Activated CD4-positive, alpha-beta T cell treated with anti-CD3 and anti-CD28 coated beads for 36 hours (primary cell): ENCODE data around the gene SLC29A1. TPM values are rescaled to one million over a fixed set of nuclear protein-coding genes. Genes with fewer than 3 reads are reported as not detected.

Experiments used
- ATAC-seq: fragments of 200-7000 bp; cut with Tn5 transposase; one replicate; pipeline ENCODE4 v1.10.0; 2021; ENCODE audit warnings: mild to moderate bottlenecking, moderate library complexity
- CTCF ChIA-PET: fragments of 350-600 bp; sonication (Branson Sonifier 250); formaldehyde crosslinking; loops from one replicate; lab custom pipeline; 2021; ENCODE audit warnings: antibody characterized with exemption; lab: Charles Lee
- POLR2A ChIA-PET: fragments of 350-600 bp; sonication (Branson Sonifier 250); formaldehyde crosslinking; loops from one replicate; lab custom pipeline; 2021; ENCODE audit warnings: antibody characterized with exemption, inconsistent platforms; lab: Charles Lee
- DNase-seq: peaks from one replicate; pipeline ENCODE4 v3.0.0-alpha.2; 2020
- H3K27ac Mint-ChIP-seq: one replicate; pipeline ENCODE4 v1.8.0; 2021; ENCODE audit warnings: mixed read lengths
- H3K27me3 Mint-ChIP-seq: one replicate; pipeline ENCODE4 v1.8.0; 2021; ENCODE audit warnings: mixed read lengths
- H3K36me3 Mint-ChIP-seq: one replicate; pipeline ENCODE4 v1.8.0; 2021; ENCODE audit warnings: low read depth, mixed read lengths
- H3K4me1 Mint-ChIP-seq: one replicate; pipeline ENCODE4 v1.8.0; 2021; ENCODE audit warnings: mixed read lengths
- H3K4me3 Mint-ChIP-seq: one replicate; pipeline ENCODE4 v1.8.0; 2021; ENCODE audit warnings: mild to moderate bottlenecking, moderate library complexity, mixed read lengths
- H3K9me3 Mint-ChIP-seq: one replicate; pipeline ENCODE4 v1.8.0; 2021; ENCODE audit warnings: low read depth, mixed read lengths
- intact Hi-C, 2 experiments: fragments of 100-400 bp; cut with DNase I in 1 of 2; cut with micrococcal nuclease in 1 of 2; formaldehyde crosslinking; loops; one replicate each; pipeline versions ENCODE4 v1.14.2 to v1.15.1; 2022 to 2024; cut with DNase I, micrococcal nuclease
- total RNA-seq, 2 experiments: library from RNA; stranded (reverse); gene quantifications; one replicate each; pipeline ENCODE4 v1.2.3, GENCODE V29; 2021

SLC29A1 gene
- total RNA-seq, 2 experiments from 2014 or later = 59.8 to 98.3 TPM

DNA sequence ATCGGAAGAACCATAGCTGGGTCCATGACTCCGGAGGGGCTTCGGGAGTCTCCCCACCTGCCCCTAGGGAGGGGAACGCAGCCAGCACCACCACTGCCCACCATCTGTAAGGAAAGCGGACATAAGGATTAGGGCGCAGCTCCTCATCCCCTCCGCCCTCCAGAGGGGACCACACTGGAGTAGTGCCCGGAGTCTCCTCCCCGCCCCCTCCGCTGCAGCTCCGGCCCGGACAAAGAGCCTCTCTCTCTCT is 33.3 kb downstream of the SLC29A1 start:
- intact Hi-C loops = loop anchor here (1.0 to 2.0 kb wide), 5 partner anchors 9 to 160 kb away; partner anchors contain the start of genes HSP90AB1 (in 2 of the 2), NFKBIE (in 2 of the 2) and SLC29A1 (in 1 of the 2)
- peaks cover 53% of the 10 kb centered on the region for H3K36me3 Mint-ChIP-seq
- peaks cover 57% of the 10 kb centered on the region for H3K4me1 Mint-ChIP-seq
- ATAC-seq (no peak), DNase-seq (no peak)
- H3K4me3 Mint-ChIP-seq = peak overlapping the region; percentile 83
- H3K9me3 Mint-ChIP-seq = no peaks in the 10 kb centered on the region
- POLR2A ChIA-PET = interaction anchor here (1.4 to 4.3 kb wide), 3 partner anchors 10 to 33 kb away, joined by 3 to 70 read pairs (median 28); partner anchors contain the start of genes HSP90AB1 and SLC29A1
- H3K27me3 Mint-ChIP-seq = no peaks in the 10 kb centered on the region
- peak overlapping the region; percentile 90 for H3K27ac Mint-ChIP-seq
- CTCF ChIA-PET = interaction anchor here (0.5 to 3.1 kb wide), 25 partner anchors 8 to 160 kb away, joined by 3 to 40 read pairs (median 4); partner anchors contain the start of genes AARS2, HSP90AB1 and SLC29A1

DNA sequence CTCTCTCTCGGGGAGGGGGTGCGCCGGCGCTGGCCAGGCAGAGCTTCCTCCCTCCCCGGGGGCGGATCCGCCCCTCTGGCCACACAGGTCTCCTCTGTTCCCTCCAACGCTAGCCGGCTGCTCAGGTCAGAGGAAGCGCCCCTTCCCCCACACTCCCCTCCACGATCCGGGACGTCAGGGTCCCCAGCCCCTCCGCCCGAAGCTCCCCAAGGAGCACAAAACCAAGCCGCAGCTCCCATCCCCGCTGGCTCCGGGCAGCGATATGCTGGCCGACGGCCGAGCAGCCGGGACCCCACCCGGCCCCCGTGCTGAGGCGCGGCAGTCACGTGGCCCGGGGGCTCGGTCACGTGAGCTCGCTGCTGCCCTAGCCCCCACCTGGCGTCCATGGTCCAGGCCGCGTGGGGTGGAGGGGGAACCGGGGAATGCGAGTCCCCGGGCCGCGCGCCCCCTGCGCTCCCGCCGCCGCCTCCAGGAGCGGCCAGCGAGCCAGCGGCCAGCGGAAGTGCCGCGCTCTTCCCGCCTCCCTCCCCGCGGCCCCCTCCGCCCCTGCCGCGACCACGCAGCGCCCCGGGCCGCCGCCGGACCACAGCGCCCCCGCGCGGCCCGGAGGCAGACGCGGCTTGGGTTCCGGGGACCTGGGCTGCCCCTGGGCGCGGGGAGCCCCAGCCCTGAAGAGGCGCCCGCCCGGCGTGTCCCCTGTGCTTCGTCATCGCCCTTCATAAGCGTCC is 33.8 kb downstream of the SLC29A1 start, which contains the start of gene SLC35B2:
SLC35B2 (minus strand) TSS at position 504 of the 728 bp plus-strand sequence; CDS start at position 386, 118 bp downstream.
- Mint-ChIP-seq H3K27ac (peak within 1 kb of the TSS; percentile 90), H3K27me3 (no peaks in the 10 kb centered on the region), H3K4me1 (peaks cover 56% of the 10 kb centered on the region), H3K9me3 (no peaks in the 10 kb centered on the region), H3K36me3 (peaks cover 49% of the 10 kb centered on the region), H3K4me3 (peak within 1 kb of the TSS; percentile 83)
- POLR2A ChIA-PET = interaction anchor here (1.4 to 4.3 kb wide), 3 partner anchors 10 to 33 kb away, joined by 3 to 70 read pairs (median 28); partner anchors contain the start of genes HSP90AB1 and SLC29A1
- intact Hi-C loops = loop anchor here (1.0 to 2.0 kb wide), 5 partner anchors 8 to 160 kb away; partner anchors contain the start of genes HSP90AB1 (in 2 of the 2), NFKBIE (in 2 of the 2) and SLC29A1 (in 1 of the 2)
- peak; percentile 81 for DNase-seq
- CTCF ChIA-PET = interaction anchor here (0.5 to 3.1 kb wide), 22 partner anchors 7 to 141 kb away, joined by 3 to 40 read pairs (median 4); partner anchors contain the start of genes AARS2, HSP90AB1 and SLC29A1
- peak; percentile 72 for ATAC-seq

DNA sequence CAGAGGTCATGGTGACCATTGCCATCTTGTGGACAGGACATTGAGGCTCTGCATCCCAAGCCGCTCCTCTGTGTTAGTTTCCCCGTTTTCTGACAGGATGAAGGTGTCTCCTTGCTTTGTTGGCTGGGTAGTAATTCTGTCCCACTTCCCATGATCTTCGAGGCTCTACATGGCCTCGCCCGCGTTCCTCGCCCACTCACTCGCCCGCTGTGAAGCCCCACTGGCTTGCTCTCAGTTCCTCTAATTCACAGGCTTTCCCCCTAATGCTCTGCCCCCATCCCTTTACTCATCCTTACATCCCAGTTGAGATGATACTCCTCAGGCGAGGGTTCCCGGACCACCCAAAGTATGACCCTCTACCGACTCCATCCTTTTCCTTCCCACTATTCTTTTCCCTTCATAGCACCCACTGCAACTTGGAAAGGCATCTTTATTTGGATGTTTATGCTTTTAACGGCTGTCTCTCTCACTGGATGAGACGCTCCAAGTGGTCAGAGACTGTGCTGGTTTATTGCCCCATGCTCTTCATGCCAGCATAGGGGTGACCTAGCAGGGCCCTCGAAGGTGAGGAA is 34.4 kb downstream of the SLC29A1 start:
- DNase-seq (no peak), ATAC-seq (no peak)
- peak overlapping the region; percentile 83 for H3K4me3 Mint-ChIP-seq
- peak overlapping the region; percentile 89 for H3K27ac Mint-ChIP-seq
- peaks cover 49% of the 10 kb centered on the region for H3K36me3 Mint-ChIP-seq
- CTCF ChIA-PET = interaction anchor here (1.5 to 3.1 kb wide), 2 partner anchors 11 to 85 kb away, joined by 16 to 40 read pairs; partner anchors contain the start of gene HSP90AB1
- intact Hi-C loops = loop anchor here (1.0 to 2.0 kb wide), 5 partner anchors 7 to 161 kb away; partner anchors contain the start of genes HSP90AB1 (in 2 of the 2), NFKBIE (in 2 of the 2) and SLC29A1 (in 1 of the 2)
- POLR2A ChIA-PET = interaction anchor here (3.7 to 4.3 kb wide), 2 partner anchors 11 to 34 kb away, joined by 28 to 70 read pairs; partner anchors contain the start of genes HSP90AB1 and SLC29A1
- H3K4me1 Mint-ChIP-seq = peaks cover 58% of the 10 kb centered on the region
- no peaks in the 10 kb centered on the region for H3K27me3 Mint-ChIP-seq
- H3K9me3 Mint-ChIP-seq = no peaks in the 10 kb centered on the region

DNA sequence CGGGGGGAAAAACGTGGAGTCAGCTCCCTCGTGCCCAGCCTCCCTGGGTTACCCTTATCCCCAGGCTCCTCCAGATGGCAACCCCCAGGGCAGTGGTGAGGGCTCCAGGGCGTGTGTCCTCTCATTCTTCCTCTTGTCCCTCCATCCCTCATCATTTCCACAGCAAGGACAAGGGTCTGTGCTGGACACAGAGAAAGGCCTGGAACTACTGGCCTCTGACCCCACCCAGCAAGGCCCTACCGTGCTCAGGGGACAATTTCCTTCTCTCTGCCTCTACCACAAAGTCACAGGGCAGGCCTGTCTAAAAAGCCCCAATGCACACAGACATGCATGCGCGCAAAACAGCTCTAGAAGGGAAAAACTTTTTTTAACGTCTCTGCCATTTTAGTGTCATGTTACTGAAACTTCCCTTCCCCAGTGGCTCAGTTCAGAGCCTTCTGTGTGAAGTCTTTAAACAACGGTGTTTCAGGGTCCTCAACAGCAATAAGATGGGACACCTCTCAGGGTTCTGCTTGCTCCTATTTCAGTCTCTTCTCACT is 35.0 kb downstream of the SLC29A1 start:
- Mint-ChIP-seq H3K27me3 (no peaks in the 10 kb centered on the region), H3K4me1 (peaks cover 59% of the 10 kb centered on the region), H3K9me3 (no peaks in the 10 kb centered on the region), H3K36me3 (peaks cover 48% of the 10 kb centered on the region), H3K27ac (peak overlapping the region; percentile 89), H3K4me3 (peak overlapping the region; percentile 83)
- no peak for ATAC-seq
- intact Hi-C loops = no loop called here
- no peak for DNase-seq
- ChIA-PET CTCF (no interaction called here), POLR2A (interaction anchor here (4.3 kb wide), 1 partner anchor 11 kb away, joined by 70 read pairs; the partner anchor contains the start of gene HSP90AB1)

DNA sequence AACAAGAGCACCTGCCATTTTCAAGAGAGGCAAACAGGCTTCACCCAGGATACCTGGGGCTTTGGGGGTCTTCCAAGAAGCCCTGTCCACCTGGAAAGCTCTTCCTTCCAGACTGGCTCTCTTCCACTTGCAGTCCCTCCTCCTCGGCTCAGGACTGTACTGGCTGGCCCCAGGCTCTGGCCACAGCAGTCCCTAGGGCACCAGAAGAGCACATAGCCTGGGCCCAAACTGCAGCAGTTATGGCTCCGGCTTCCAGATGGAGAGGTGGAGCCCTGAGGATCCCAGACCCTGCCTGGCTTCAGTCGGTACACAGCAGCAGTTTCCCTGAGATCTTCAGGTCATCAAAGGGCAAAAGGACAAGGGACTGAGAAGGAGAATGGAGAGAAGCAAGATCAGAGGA is 35.5 kb downstream of the SLC29A1 start:
- no peak for ATAC-seq
- DNase-seq = no peak
- Mint-ChIP-seq H3K27me3 (no peaks in the 10 kb centered on the region), H3K36me3 (peaks cover 45% of the 10 kb centered on the region), H3K9me3 (no peaks in the 10 kb centered on the region), H3K4me3 (no peak overlapping the region), H3K4me1 (peaks cover 58% of the 10 kb centered on the region), H3K27ac (peak overlapping the region; percentile 89)
- CTCF ChIA-PET = no interaction called here
- intact Hi-C loops = no loop called here
- POLR2A ChIA-PET = interaction anchor here (4.3 kb wide), 1 partner anchor 12 kb away, joined by 70 read pairs; the partner anchor contains the start of gene HSP90AB1

DNA sequence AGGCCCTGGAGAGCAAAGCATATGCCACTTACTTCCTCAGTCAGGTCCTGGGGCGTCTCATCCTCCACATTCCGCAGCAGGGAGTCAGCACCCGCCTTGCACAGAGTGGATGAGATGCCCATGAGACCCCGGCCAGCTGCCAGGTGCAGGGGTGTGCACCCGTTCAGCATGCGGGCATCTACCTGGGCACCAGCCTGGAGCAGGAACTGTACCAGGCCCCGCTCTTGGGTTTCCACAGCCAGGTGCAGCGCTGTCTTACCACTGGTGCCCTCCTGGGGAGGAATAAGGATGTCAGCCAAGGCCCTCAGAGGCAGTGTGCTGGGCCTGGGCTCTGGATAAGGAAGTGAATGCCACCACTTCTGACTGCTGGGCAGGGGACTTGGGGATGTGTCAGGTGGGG is 36.6 kb downstream of the SLC29A1 start:
- Mint-ChIP-seq H3K9me3 (no peaks in the 10 kb centered on the region), H3K27me3 (no peaks in the 10 kb centered on the region), H3K36me3 (peaks cover 38% of the 10 kb centered on the region), H3K27ac (no peak overlapping the region), H3K4me3 (no peak overlapping the region), H3K4me1 (peaks cover 55% of the 10 kb centered on the region)
- ChIA-PET POLR2A (no interaction called here), CTCF (no interaction called here)
- intact Hi-C loops = no loop called here
- ATAC-seq = no peak
- DNase-seq = no peak

DNA sequence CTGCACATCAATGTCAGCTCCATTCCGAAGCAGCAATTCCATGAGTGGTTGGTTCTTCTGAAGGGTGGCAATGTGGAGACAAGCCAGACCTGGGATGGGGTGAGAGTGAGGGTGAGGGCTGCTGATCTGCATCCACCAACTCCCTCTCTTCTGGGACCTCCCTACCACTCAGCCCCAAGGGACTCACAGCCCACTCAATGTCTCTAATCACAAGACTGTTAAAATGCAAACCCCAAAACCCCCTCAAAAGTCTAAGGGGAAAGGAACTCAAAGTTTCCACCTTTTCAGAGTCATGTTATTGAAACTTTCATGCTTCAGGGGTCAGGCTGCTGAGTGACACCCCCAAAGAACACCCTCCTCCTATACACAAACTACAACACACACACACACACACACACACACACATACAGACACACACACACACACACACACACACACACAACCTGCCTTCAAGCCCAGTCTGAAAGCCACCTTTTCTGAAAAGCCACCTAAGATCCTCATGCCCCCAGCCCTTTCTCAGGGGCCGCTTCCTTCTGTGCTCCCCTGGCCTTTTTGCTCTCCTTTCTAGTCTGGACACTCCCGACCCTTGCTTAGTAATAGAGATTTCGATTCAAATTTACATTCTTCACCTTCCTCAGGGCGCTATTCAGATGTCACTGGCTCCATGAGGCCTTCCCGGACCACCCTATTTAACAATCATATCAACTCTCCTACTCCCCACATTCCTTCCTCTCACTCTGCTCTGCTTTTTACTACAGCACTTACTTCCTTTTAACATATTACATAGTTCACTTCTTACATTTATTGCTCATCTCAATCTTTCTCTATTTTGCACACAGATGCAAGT is 37.3 kb downstream of the SLC29A1 start:
- H3K27me3 Mint-ChIP-seq = no peaks in the 10 kb centered on the region
- H3K4me3 Mint-ChIP-seq = no peak overlapping the region
- H3K27ac Mint-ChIP-seq = peak overlapping the region; percentile 5
- DNase-seq = no peak
- ChIA-PET POLR2A (no interaction called here), CTCF (interaction anchor here (1.7 kb wide), 1 partner anchor 38 kb away, joined by 5 read pairs; the partner anchor contains the start of gene SLC29A1)
- H3K9me3 Mint-ChIP-seq = no peaks in the 10 kb centered on the region
- intact Hi-C loops = no loop called here
- peaks cover 48% of the 10 kb centered on the region for H3K4me1 Mint-ChIP-seq
- no peak for ATAC-seq
- peaks cover 37% of the 10 kb centered on the region for H3K36me3 Mint-ChIP-seq

DNA sequence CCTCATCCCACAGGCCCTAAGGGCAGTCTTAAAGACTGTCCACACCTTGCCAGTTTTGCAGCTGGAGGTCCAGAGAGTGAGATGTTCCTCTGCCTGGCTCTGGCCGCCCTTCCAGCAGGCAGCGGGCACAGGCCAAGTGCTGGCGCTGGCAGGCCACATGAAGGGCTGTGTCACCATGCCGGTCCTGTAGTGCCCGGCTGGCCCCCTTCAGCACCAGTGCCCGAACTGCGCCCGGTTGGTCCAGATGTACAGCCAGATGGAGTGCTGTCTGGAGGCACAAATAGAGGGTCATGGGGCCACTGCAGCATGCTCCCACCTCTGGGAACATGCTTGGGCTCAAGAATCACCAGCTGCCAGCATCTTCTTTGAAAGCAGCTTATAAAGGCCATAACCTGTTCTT is 38.2 kb downstream of the SLC29A1 start:
- DNase-seq = no peak
- Mint-ChIP-seq H3K4me1 (peaks cover 46% of the 10 kb centered on the region), H3K27ac (no peak overlapping the region), H3K9me3 (no peaks in the 10 kb centered on the region), H3K36me3 (peaks cover 35% of the 10 kb centered on the region), H3K27me3 (no peaks in the 10 kb centered on the region), H3K4me3 (no peak overlapping the region)
- POLR2A ChIA-PET = interaction anchor here (2.4 kb wide), 1 partner anchor 14 kb away, joined by 12 read pairs; the partner anchor contains the start of gene HSP90AB1
- CTCF ChIA-PET = interaction anchor here (1.1 to 2.0 kb wide), 6 partner anchors 8 to 110 kb away, joined by 3 to 9 read pairs (median 4); partner anchors contain the start of genes AARS2, HSP90AB1 and SLC29A1
- intact Hi-C loops = no loop called here
- ATAC-seq = no peak

DNA sequence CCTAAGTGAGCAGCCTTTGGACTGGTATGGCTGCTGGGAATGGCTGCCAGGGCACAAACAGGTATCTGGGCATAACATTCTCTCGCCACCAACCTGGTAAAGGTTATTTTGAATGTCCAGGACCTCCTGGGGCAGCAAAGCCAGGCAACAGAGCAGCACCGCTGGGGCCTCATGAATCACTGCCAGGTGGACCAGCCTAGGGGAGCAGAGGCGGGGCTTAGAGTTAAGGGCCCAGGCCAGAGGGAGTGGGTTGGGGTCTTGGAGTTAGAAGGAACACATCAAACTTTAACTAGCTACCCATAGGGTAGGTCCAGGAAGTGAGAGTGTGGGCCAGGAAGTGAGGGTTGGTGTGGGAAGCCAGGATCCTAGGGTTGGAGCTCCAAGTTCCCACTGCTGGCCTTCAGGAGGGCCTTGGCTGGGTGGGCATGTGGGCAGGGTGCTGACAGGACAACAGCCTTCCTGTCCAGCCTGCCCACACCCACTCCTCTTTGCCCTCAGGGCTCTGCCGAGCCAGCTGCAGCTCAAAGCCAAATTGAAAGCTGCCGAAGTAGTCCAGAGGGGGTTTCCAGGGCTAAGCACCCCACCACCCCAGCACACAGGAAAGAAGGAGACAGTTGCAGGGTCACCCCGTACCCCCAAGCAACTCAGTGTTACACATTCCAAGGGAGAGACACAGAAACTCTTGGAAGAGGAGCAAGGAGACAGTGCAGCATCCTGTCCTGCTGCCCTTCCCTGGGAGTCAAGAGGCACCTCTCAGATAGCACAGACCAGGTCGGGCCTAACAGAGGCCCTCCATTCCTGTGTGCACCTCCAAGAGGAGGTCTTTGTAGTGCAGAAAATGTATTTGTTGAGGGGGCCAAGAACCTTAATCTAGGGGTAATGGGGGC is 39.3 kb downstream of the SLC29A1 start:
- peaks cover 50% of the 10 kb centered on the region for H3K4me1 Mint-ChIP-seq
- CTCF ChIA-PET = interaction anchor here (0.9 to 2.0 kb wide), 8 partner anchors 9 to 111 kb away, joined by 3 to 9 read pairs (median 3); partner anchors contain the start of genes AARS2, HSP90AB1 and SLC29A1
- H3K9me3 Mint-ChIP-seq = no peaks in the 10 kb centered on the region
- POLR2A ChIA-PET = interaction anchor here (1.5 to 2.4 kb wide), 2 partner anchors 9 to 16 kb away, joined by 7 to 12 read pairs; partner anchors contain the start of gene HSP90AB1
- no peak for ATAC-seq
- H3K4me3 Mint-ChIP-seq = peak overlapping the region; percentile 88
- no peak for DNase-seq
- peaks cover 33% of the 10 kb centered on the region for H3K36me3 Mint-ChIP-seq
- no peaks in the 10 kb centered on the region for H3K27me3 Mint-ChIP-seq
- intact Hi-C loops = no loop called here
- H3K27ac Mint-ChIP-seq = peak overlapping the region; percentile 93
